GM21423 (cell line): ENCODE measurements around the gene PRDM16.

Source experiments
- ATAC-seq: cut with Tn5 transposase; IDR thresholded peaks from one replicate; pipeline ENCODE4 v1.9.1; 2021; ENCODE audit warnings: mild to moderate bottlenecking, moderate library complexity; ENCODE audit not compliant: unreplicated experiment

Gene PRDM16

GRCh38 chr1:3249631-3250501 lies 180.9 kb downstream of the PRDM16 start:
- ATAC-seq, result no peak

GRCh38 chr1:3250624-3251023 lies 181.6 kb downstream of the PRDM16 start:
- ATAC-seq, result no peak

DNA sequence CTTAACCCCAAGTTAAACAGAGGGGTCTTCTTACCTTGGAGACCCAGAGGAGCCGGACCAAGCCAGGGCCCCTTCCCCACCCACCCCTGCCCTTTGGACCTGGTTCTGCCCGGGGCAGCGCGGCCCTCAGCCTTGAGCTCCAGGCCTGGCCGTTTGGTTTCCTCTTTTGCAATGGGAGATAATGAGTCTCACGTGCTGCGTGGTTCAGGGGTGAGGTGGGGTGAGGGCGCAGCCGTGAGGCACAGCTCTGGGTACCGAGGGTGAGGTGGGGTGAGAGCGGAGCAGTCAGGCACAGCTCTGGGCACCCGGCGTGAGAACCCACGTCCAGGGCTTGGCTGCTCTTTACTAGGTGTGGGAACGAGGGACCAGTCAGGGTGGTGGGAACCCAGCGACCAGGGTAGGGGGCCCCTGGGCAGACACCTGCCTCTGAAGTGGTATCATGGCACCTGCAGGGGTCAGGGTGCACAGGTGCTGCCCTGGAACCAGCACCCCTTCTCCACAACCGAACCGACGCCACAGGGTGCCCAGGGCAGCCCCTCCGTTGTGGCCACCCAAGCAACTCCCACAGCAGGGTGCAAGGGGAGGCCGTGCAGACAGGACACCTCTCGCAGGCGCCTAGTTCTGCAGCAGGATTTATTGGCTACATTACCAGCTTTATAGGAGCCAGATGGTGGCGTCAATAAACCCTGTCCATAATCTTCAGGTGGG lies 182.2 kb downstream of the PRDM16 start:
- ATAC-seq, result no peak

GRCh38 chr1:3251807-3252428 lies 182.9 kb downstream of the PRDM16 start:
- no peak for ATAC-seq

DNA sequence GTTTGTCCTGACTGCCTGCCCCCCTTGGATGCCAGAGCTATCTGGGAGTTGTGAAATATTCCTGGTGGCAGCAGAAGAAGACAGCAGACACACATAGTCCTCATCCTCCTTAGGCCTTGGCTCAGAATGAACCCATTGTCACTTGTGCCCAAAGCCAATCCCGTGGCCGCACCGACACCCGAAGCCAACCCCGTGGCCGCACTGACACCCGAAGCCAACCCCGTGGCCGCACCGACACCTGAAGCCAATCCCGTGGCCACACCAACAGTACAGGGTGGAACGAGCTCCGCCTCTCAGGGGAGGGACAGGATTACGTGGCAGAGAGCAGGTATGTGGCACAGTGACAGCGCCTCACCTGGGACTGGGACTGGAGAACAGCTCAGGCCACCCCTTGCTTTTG lies 186.7 kb downstream of the PRDM16 start:
- ATAC-seq, result no peak

DNA sequence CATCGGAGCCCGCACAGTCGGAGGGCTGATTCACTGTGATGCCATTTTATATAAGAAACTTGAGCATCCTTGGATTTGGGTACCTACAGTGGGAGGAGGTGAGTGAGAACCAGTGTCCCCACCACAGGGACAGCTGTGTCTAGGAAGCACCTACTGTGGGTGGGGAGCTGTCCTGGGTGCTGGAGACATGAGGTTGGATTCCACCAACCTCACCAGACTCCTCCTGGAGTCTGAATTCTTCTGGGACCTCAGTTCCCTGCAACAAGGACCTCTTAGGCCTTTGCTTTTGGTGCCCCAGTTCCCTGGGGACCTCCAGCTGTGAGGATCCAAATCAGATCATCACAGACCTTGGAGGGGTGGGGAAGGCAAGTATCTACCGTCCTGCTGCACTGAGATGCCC lies 188.8 kb downstream of the PRDM16 start:
- no peak for ATAC-seq

DNA sequence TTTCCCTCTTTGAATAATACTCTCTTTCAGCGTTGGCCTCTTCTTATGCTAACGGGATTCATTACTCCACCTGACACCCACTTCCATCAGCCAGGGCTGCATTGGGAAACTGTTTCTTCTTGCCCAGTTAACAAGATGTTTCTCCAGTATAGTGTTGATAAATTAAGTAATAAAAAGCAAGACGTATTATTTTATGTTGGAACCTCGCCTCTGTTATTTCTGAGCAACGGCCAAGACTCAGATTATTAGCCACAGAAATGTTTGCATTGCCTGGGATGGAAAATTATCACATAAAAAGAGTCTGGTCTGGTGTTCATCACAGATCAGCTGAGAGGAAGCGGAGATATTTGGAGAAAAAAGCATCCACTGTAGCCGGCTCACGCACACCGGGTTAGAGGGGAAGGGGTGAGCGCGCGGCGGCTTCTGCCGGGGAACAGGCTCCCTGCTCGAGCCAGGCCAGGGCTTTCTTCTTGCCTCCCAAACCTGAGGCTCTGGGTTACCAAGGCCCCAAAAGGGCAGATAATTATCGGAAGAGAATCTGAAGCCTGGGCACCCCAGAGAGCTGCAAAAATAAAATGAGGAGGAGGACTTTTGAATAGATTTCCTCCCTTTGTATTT lies 189.5 kb downstream of the PRDM16 start:
- ATAC-seq, result no peak

DNA sequence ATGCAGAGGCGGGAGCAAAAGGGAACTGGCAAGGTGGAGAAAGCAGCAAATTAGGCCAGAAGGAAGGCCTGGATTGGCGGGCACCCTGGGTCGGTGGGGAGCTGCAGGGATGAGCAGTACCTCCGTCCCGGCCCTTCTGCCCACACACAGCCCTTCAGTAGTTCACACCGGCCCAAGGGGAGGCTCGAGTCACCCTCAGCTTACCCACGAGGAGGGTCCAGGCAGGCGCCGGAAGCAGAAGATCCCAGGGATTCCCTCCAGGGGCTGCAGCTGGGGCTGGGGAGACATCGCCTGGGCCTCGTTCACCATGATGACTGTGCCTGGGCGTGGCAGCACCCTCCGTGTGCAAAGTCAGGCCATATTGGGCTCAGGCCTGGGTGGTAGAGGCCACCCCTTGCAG lies 190.0 kb downstream of the PRDM16 start:
- ATAC-seq, result no peak

GRCh38 chr1:3261007-3261968 lies 192.3 kb downstream of the PRDM16 start:
- ATAC-seq, result no peak

- no peak for ATAC-seq
Observed at GRCh38 chr1:3261969-3262579, 193.1 kb downstream of the PRDM16 start.

- no peak for ATAC-seq
Observed at GRCh38 chr1:3262681-3263286, 193.8 kb downstream of the PRDM16 start.

DNA sequence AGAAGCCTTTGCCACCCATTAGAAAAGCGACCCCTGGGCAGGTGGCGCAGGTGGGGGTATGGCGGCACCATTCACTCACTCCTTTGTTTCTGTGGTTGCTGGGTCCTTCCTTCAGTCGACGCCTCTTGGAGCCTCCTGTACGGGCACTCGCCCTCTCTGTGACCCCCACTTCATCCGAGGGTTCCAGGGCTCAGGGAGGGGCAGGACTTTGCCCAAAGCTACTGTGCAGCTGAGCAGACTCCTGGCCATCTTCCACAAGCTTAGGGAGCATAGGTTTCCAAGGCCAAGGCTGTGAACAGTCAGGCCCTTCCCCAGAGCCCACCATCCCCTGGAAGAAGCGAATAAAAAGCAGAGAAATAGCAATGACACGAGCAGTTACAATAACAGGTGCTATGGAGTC lies 194.8 kb downstream of the PRDM16 start:
- ATAC-seq, result no peak

GRCh38 chr1:3264456-3264855 lies 195.5 kb downstream of the PRDM16 start:
- ATAC-seq, result no peak

DNA sequence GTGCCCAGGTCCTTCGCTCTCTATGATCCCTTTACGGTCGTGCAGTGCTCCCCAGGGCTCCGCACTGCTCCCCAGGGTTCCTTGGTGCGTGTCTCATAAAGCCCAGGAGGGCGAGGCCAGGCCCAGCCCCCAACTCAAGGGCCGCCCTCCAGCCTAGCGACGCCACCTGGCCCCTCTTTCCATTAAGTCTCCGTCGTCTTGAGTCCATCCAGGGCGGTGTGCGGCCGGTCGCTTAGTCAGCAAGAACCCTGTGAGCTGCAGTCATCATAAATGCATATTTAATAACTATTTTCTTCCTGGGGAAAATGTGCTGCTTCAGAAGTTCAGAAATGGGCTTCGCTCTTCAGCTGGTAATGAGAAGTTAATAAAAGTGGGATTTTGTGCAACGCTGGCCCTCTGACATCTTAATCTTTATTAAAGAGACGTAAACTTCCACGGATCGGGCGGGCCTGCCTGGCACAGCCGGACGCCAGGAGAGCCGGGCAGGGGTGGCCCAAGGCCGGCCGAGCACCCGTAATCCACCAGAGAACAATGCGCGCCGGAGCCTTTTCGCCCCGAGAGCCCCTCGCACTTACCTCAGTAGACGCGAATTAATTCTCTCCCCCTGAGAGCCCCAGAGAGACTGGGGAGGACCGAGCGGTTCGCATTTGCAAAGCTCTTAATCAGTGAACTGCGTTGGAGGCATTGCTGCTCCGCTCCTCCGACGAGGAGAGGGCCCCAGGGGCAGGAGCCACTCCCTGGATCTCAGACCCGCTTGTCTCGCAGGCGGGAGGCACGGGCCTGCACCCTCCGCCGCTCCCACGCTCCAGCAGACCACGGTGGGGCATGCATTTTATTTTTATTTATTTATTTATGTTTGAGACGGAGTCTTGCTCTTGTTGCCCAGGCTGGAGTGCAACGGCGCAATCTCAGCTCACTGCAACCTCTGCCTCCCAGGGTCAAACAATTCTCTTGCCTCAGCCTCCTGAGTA lies 197.1 kb downstream of the PRDM16 start:
- ATAC-seq, result no peak

DNA sequence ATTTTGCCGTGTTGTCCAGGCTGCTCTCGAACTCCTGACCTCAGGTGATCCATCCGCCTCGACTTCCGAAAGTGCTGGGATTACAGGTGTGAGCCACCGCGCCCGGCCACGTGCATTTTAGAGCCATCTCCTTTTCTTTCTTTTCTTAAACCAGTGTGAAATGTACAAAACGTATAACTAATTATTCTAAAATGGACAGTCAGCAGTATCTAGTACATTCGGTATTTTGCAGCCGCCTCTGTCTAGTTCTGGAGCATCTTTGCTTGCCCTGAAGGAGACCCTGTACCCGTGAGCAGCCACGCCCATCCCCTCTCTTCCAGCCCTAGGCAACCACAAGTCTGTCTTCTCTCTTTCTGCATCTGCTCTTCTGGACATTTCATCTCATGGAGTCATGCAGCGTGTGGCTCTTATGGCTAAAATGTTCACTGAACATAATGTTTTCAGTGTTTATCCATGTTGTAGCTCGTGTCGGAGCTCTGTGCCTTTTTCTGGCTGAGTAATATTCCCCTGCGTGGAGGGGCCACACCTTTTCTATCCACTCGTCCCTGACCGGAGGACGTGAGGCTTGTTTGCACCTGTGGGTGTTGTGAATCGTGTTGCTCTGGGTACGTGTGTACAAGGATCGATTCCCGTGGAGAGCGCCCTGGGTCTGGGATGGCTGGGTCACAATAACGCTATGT lies 198.0 kb downstream of the PRDM16 start:
- ATAC-seq, result no peak

GRCh38 chr1:3267550-3268270 lies 198.7 kb downstream of the PRDM16 start:
- ATAC-seq, result no peak

GRCh38 chr1:3268281-3268680 lies 199.3 kb downstream of the PRDM16 start:
- ATAC-seq, result no peak
